ENCODE measurements around the gene CDC14B.
"Not testable (repeated sequence)": the region's sequence is repeated elsewhere in the genome, so short reads cannot be mapped to it uniquely, and the experiment has no call there.

The CDC14B gene

GRCh38 chr9:96587338-96588315, 32.0 kb downstream of the CDC14B start:
- DNase-seq, result no peak

- no peak for DNase-seq
These were observed 34.2 kb downstream of the CDC14B start for GRCh38 chr9:96585426-96585825.

GRCh38 chr9:96582199-96582598, 37.4 kb downstream of the CDC14B start:
- not testable (repeated sequence) for DNase-seq

- DNase-seq, result no peak
These were observed 37.9 kb downstream of the CDC14B start for GRCh38 chr9:96581786-96582185.

- no peak for DNase-seq
These were observed 38.3 kb downstream of the CDC14B start for GRCh38 chr9:96581301-96581700.

GRCh38 chr9:96574931-96575351, 44.7 kb downstream of the CDC14B start:
- no peak for DNase-seq

GRCh38 chr9:96574455-96574854, 45.2 kb downstream of the CDC14B start:
- DNase-seq, result no peak

- DNase-seq, result peak in 1 of 56 donors; percentile 58
These were observed 52.4 kb downstream of the CDC14B start for GRCh38 chr9:96567203-96567700.

- peak; percentile 8 to 86 (median 70) for DNase-seq
These were observed 53.0 kb downstream of the CDC14B start for GRCh38 chr9:96566498-96567202.

- DNase-seq, result peak in 1 of 56 donors; percentile 17
These were observed 53.8 kb downstream of the CDC14B start for GRCh38 chr9:96565671-96566497.

- no peak for DNase-seq
These were observed 55.4 kb downstream of the CDC14B start for GRCh38 chr9:96564217-96564616.

GRCh38 chr9:96559339-96559943, 60.2 kb downstream of the CDC14B start:
- DNase-seq, result no peak

GRCh38 chr9:96557921-96558320, 61.7 kb downstream of the CDC14B start:
- DNase-seq, result no peak

- peak in 44 of 56 donors; percentile 3 to 69 (median 32) for DNase-seq
These were observed 62.8 kb downstream of the CDC14B start for GRCh38 chr9:96556701-96557461.

GRCh38 chr9:96555567-96556386, 63.9 kb downstream of the CDC14B start:
- DNase-seq, result peak in 1 of 56 donors; percentile 14

GRCh38 chr9:96554801-96555566, 64.7 kb downstream of the CDC14B start:
- DNase-seq, result peak in 1 of 56 donors; percentile 33

GRCh38 chr9:96554326-96554725, 65.3 kb downstream of the CDC14B start:
- no peak for DNase-seq

- DNase-seq, result no peak
These were observed 66.6 kb downstream of the CDC14B start for GRCh38 chr9:96553070-96553469.
